K562 (cell line): ENCODE measurements around the gene HSPB7. TPM values are rescaled to one million over a fixed set of nuclear protein-coding genes. Genes with fewer than 3 reads are reported as not detected.

Experiments used
- ATAC-seq: fragments of 200-7000 bp; cut with Tn5 transposase; 3 replicates; pipeline ENCODE4 v1.9.1; 2020; ENCODE audit warnings: moderate library complexity
- BruUV-seq: library from RNA; stranded (reverse); fragments of 400-500 nt; replicated peaks from 2 replicates; lab custom pipeline; 2021; lab: Mats Ljungman, UMichigan
- CTCF ChIA-PET: fragments of 300-600 bp; formaldehyde crosslinking; extraction: SDS; loops from one replicate; lab custom pipeline; 2021; ENCODE audit warnings: low intra/inter-chr PET ratio; lab: Yijun Ruan, JAX
- POLR2A ChIA-PET: fragments of 300-600, 350-650 bp; sonication (Branson Sonifier 250); formaldehyde crosslinking; extraction: SDS; loops from one replicate; lab custom pipeline; 2021; ENCODE audit warnings: antibody characterized with exemption, inconsistent platforms; lab: Yijun Ruan, JAX
- DNase-seq, 4 experiments: peaks; one replicate each; pipeline versions ENCODE4 v3.0.0 to v3.0.0-alpha.2; 2011 to 2018; ENCODE audit warnings: low spot score in 3 of 4, mixed read lengths in 3 of 4; ENCODE audit errors: extremely low read depth in 1 of 4
- FAIRE-seq: peaks from 2 replicates; lab custom pipeline; 2011; peaks lifted over from hg19 to GRCh38; lab: Jason Lieb, UNC
- H2AFZ ChIP-seq: 2 replicates; pipeline ENCODE4 v1.6.0; 2011; ENCODE audit warnings: low read depth, low read length, control low read depth, inconsistent platforms
- H3K27ac ChIP-seq: fragments of 200-600 bp; 3 replicates; pipeline ENCODE4 v1.8.0; 2011; ENCODE audit warnings: low read depth, mild to moderate bottlenecking, control low read depth, inconsistent platforms, low read length, moderate library complexity, mixed read lengths; ENCODE audit errors: extremely low read depth
- H3K27me3 ChIP-seq, 2 experiments: fragments of 300-600 bp in 1 of 2; 2 replicates in 1 of 2; 3 replicates in 1 of 2; pipeline versions ENCODE4 v1.6.0 to v1.8.0; 2011; ENCODE audit warnings: inconsistent platforms in 2 of 2, low read length in 2 of 2, mild to moderate bottlenecking in 1 of 2, mixed read lengths in 1 of 2, moderate library complexity in 1 of 2; ENCODE audit not compliant: control insufficient read depth in 2 of 2, insufficient read depth in 2 of 2
- H3K36me3 ChIP-seq: fragments of 300-600 bp; 3 replicates; pipeline ENCODE4 v1.8.0; 2011; ENCODE audit warnings: mild to moderate bottlenecking, low read length, inconsistent platforms; ENCODE audit not compliant: control insufficient read depth, insufficient read depth
- H3K4me1 ChIP-seq, 2 experiments: fragments of 200-600 bp in 1 of 2; replicated peaks in 1 of 2; 2 replicates in 1 of 2; 3 replicates in 1 of 2; pipeline versions ENCODE4 v1.5.1 to v1.8.0; 2011; ENCODE audit warnings: inconsistent platforms in 2 of 2, low read length in 2 of 2, mild to moderate bottlenecking in 1 of 2, mixed read lengths in 1 of 2, moderate library complexity in 1 of 2; ENCODE audit not compliant: control insufficient read depth in 2 of 2, insufficient read depth in 2 of 2
- H3K4me2 ChIP-seq: 2 replicates; pipeline ENCODE4 v1.6.1; 2011; ENCODE audit warnings: low read length, control low read depth, inconsistent platforms, mixed read lengths; ENCODE audit not compliant: insufficient read depth
- H3K4me3 ChIP-seq: fragments of 200-600 bp; sonication (generic), shearing (Covaris generic); 2 replicates; pipeline ENCODE4 v1.5.1; 2016; ENCODE audit warnings: control low read depth, inconsistent platforms
- H3K79me2 ChIP-seq: fragments of 200-600 bp; 3 replicates; pipeline ENCODE4 v1.8.0; 2011; ENCODE audit warnings: low read length, inconsistent platforms; ENCODE audit not compliant: control insufficient read depth, insufficient read depth
- H3K9ac ChIP-seq, 2 experiments: 2 replicates each; pipeline versions ENCODE4 v1.6.0 to v1.6.1; 2011; ENCODE audit warnings: low read depth in 2 of 2, low read length in 2 of 2, control low read depth in 1 of 2, inconsistent platforms in 1 of 2, mild to moderate bottlenecking in 1 of 2, mixed read lengths in 1 of 2; ENCODE audit not compliant: insufficient read depth in 1 of 2
- H3K9me1 ChIP-seq: one replicate; pipeline ENCODE4 v1.6.0; 2011; ENCODE audit warnings: inconsistent platforms, mild to moderate bottlenecking, low read length, moderate library complexity; ENCODE audit not compliant: control insufficient read depth, insufficient read depth
- H3K9me3 ChIP-seq: replicated peaks from 2 replicates; pipeline ENCODE4 v1.5.1; 2011; ENCODE audit warnings: low read depth, low read length, inconsistent platforms; ENCODE audit not compliant: control insufficient read depth, insufficient read depth
- H4K20me1 ChIP-seq: replicated peaks from 2 replicates; pipeline ENCODE4 v1.6.1; 2011; ENCODE audit warnings: low read length, inconsistent platforms, mixed read lengths; ENCODE audit not compliant: control insufficient read depth, insufficient read depth
- BCOR ChIP-seq: fragments of 450-650 bp; IDR thresholded peaks from 2 replicates; pipeline ENCODE4 v1.6.1; 2016
- GABPB1 ChIP-seq: sonication (generic); formaldehyde crosslinking; IDR thresholded peaks from 2 replicates; pipeline ENCODE4 v1.8.0; 2022; ENCODE audit warnings: mild to moderate bottlenecking, missing genetic modification reagents
- KDM1A ChIP-seq, 2 experiments: fragments of 450-650 bp; IDR thresholded peaks; 2 replicates each; pipeline ENCODE4 v1.6.1; 2016; ENCODE audit warnings: mild to moderate bottlenecking in 2 of 2
- RBM25 ChIP-seq: fragments of 200-400 bp; formaldehyde crosslinking; IDR thresholded peaks from 2 replicates; pipeline ENCODE4 v1.6.1; 2018; ENCODE audit warnings: low read length, low read depth, moderate library complexity; ENCODE audit not compliant: severe bottlenecking
- WGBS: fragments of 100-300 bp; shearing (Covaris generic); methylation state at CpG from one replicate; pipeline ENCODE4 v1.1.6; 2016; ENCODE audit warnings: low coverage, mixed read lengths; ENCODE audit not compliant: insufficient coverage; ENCODE audit errors: missing lambda C conversion rate; 5-methylcytosine and 5-hydroxymethylcytosine counted together
- in situ Hi-C: fragments of 300-500 bp; cut with MboI; formaldehyde crosslinking; loops from 4 replicates; pipeline ENCODE4 v1.15.0; 2018; ENCODE audit warnings: inconsistent platforms, mixed read lengths
- intact Hi-C: fragments of 100-400 bp; cut with micrococcal nuclease; formaldehyde crosslinking; loops from 2 replicates; pipeline ENCODE4 v1.14.2; 2022
- polyA plus RNA-seq, 8 experiments: library from polyadenylated mRNA; depleted of rRNA in 4 of 8; stranded (reverse) in 5 of 8; unstranded in 3 of 8; fragments of >200 nt; fragmentation: Nextera tagmentation in 2 of 8; fragmentation: Illumina TruSeq in 1 of 8; extraction: Ambion mirVana in 2 of 8; extraction: Trizol in 1 of 8; gene quantifications; 2 replicates each; pipeline versions ENCODE4 v1.2.1 to v1.2.3, GENCODE V29; 2011 to 2014; ENCODE audit warnings: inconsistent platforms in 1 of 8, missing spikeins in 1 of 8
- total RNA-seq, 7 experiments: library from RNA; depleted of rRNA in 6 of 7; stranded (reverse); fragments of >200 nt in 6 of 7; fragmentation: Illumina TruSeq in 2 of 7; extraction: Trizol in 2 of 7; gene quantifications; 2 replicates each; pipeline versions ENCODE4 v1.2.1 to v1.2.3, GENCODE V29; 2011 to 2021; ENCODE audit warnings: low replicate concordance in 1 of 7
- TF ChIP-seq, protein P1 (sequence below): fragments of 450-650 bp; IDR thresholded peaks from 2 replicates; pipeline ENCODE4 v1.6.1; 2016

The HSPB7 gene
- total and polyA plus RNA-seq, 9 of the 15 experiments (the other 6 are each of a cell fraction or from before 2014, with no cell fraction given) = 0.05 to 0.19 (median 0.07) TPM; not detected in 6

DNA sequence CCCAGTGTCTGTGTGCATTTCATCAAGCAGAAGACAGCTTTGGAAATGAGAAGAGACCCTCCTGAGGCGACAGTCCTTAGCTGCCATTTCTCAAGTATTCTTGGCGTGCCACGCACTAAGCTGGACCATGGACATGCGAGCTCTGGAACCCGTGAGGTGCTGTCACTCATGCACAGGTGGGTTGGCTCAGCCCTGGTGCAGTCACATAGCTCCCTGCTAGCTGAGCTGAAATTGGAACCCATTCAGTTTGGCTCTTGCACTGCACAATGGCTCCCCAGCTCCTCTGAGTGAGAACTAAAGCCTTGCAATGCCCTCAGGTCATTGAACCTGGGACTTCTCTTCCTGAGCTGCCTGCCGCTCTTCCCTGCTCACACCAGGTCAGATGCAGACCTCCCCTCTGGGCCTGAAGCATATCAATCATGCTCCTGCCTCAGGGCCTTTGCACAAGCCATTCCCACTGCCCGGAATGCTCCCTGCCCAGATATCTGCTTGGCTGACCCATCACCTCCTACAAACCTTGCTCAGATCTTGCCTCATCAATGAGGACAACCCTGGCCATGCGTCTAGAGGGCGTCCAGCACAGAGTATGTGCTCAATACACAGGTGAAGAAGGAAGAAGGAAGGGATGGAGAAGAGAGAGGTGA is 20.1 kb downstream of the HSPB7 start:
- POLR2A ChIA-PET = interaction anchor here (0.6 to 1.3 kb wide), 3 partner anchors 12 to 168 kb away, joined by 3 to 7 read pairs (median 3); no protein-coding TSS in a partner anchor
- FAIRE-seq (no peak), ATAC-seq (no peak), DNase-seq (no peak)
- Histone ChIP-seq H3K36me3 (no peaks in the 10 kb centered on the region), H3K27ac (no peak overlapping the region), H3K4me3 (no peak overlapping the region), H2AFZ (no peak overlapping the region), H3K4me2 (no peak overlapping the region), H4K20me1 (no peaks in the 10 kb centered on the region), H3K27me3 (peaks cover 15 to 34% of the 10 kb centered on the region in 2 experiments; a peak in 3 of 5 replicates), H3K79me2 (no peaks in the 10 kb centered on the region), H3K9ac (0 out of 4 replicates have a peak overlapping the region, but pooled peaks of 1 of the 2 experiments have one; percentile 12), H3K9me1 (no peaks in the 10 kb centered on the region), H3K9me3 (no peaks in the 10 kb centered on the region), H3K4me1 (peaks cover 0 to 20% of the 10 kb centered on the region in 2 experiments; a peak in 2 of 5 replicates)
- CTCF ChIA-PET = no interaction called here
- intact Hi-C loops = no loop called here
- peak; percentile 73 for TF ChIP-seq RBM25
- peak; percentile 18; the same call in 1 of the 2 replicates for TF ChIP-seq BCOR
- peak in 1 of 2 experiments; percentile 7; a peak in 1 of 4 replicates for TF ChIP-seq KDM1A (IDR thresholded peaks at IDR 0.05)
- no peak for TF ChIP-seq GABPB1
- TF ChIP-seq, protein P1, sequence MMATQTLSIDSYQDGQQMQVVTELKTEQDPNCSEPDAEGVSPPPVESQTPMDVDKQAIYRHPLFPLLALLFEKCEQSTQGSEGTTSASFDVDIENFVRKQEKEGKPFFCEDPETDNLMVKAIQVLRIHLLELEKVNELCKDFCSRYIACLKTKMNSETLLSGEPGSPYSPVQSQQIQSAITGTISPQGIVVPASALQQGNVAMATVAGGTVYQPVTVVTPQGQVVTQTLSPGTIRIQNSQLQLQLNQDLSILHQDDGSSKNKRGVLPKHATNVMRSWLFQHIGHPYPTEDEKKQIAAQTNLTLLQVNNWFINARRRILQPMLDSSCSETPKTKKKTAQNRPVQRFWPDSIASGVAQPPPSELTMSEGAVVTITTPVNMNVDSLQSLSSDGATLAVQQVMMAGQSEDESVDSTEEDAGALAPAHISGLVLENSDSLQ = peak; percentile 22; the same call in 1 of the 2 replicates
- in situ Hi-C loops = no loop called here
- no TSS peak for BruUV-seq
- WGBS = 13% methylated on average over 9 of the region's 9 CpGs
